ENCODE data around the gene CDH22.

The CDH22 gene

GRCh38 chr20:46311039-46311650 is 2.8 kb upstream of the CDH22 start:
- no peak overlapping the region for H3K27ac ChIP-seq (ENCODE audit: low read length, poor library complexity, severe bottlenecking)
- H3K36me3 ChIP-seq (ENCODE audit: control insufficient read depth in 1 of 2, insufficient read depth in 2 of 2, low read depth in 1 of 2, low read length in 2 of 2) = no peaks in the 10 kb centered on the region
- no peak overlapping the region for H2BK120ac ChIP-seq (ENCODE audit: low read depth, low read length)
- no peak overlapping the region for H2BK5ac ChIP-seq (ENCODE audit: low read depth, low read length, poor library complexity, severe bottlenecking)
- H3K27me3 ChIP-seq (ENCODE audit: control insufficient read depth in 1 of 2, insufficient read depth in 1 of 2, low read length in 2 of 2) = peaks cover 89 to 93% of the 10 kb centered on the region in 2 experiments
- no peak overlapping the region for H4K91ac ChIP-seq (ENCODE audit: low read length)
- no peak overlapping the region for H3K4ac ChIP-seq (ENCODE audit: low read depth in 1 of 2, low read length in 2 of 2)
- H2AK5ac ChIP-seq (ENCODE audit: low read length, severe bottlenecking) = no peak overlapping the region
- no peak overlapping the region for H2BK12ac ChIP-seq (ENCODE audit: low read length in 2 of 2)
- no peak for DNase-seq
- no peak overlapping the region for H4K8ac ChIP-seq (ENCODE audit: low read length)
- 41% methylated on average over 5 of the region's 5 CpGs for WGBS
- no peak overlapping the region for H2AFZ ChIP-seq (ENCODE audit: low read depth, low read length)
- peaks cover 19% of the 10 kb centered on the region for H3K4me1 ChIP-seq (ENCODE audit: control insufficient read depth, insufficient read depth, low read depth, low read length)
- H3K79me1 ChIP-seq (replicated peaks; ENCODE audit: low read length, poor library complexity, severe bottlenecking) = no peaks in the 10 kb centered on the region
- H3K4me2 ChIP-seq (ENCODE audit: low read length, poor library complexity, severe bottlenecking) = no peak overlapping the region
- H3K9me3 ChIP-seq (ENCODE audit: control insufficient read depth, low read length) = no peaks in the 10 kb centered on the region
- H3K4me3 ChIP-seq (ENCODE audit: insufficient read depth in 1 of 2, low read depth in 1 of 2, low read length in 2 of 2) = no peak overlapping the region
- H3K14ac ChIP-seq (ENCODE audit: low read length in 2 of 2) = no peak overlapping the region
- no peak overlapping the region for H3K9ac ChIP-seq (ENCODE audit: low read length)
- H2BK15ac ChIP-seq (ENCODE audit: low read depth, poor library complexity, severe bottlenecking) = no peak overlapping the region
- no peak overlapping the region for H3K23ac ChIP-seq (ENCODE audit: low read length in 2 of 2)
- H3K18ac ChIP-seq (ENCODE audit: low read depth in 1 of 2, low read length in 2 of 2) = no peak overlapping the region

- Histone ChIP-seq H2BK5ac (ENCODE audit: low read depth, low read length, poor library complexity, severe bottlenecking) (no peak overlapping the region), H2BK15ac (ENCODE audit: low read depth, poor library complexity, severe bottlenecking) (no peak overlapping the region), H3K14ac (ENCODE audit: low read length in 2 of 2) (no peak overlapping the region), H4K8ac (ENCODE audit: low read length) (no peak overlapping the region), H3K36me3 (ENCODE audit: control insufficient read depth in 1 of 2, insufficient read depth in 2 of 2, low read depth in 1 of 2, low read length in 2 of 2) (no peaks in the 10 kb centered on the region), H3K4ac (ENCODE audit: low read depth in 1 of 2, low read length in 2 of 2) (no peak overlapping the region), H3K79me1 (replicated peaks; ENCODE audit: low read length, poor library complexity, severe bottlenecking) (no peaks in the 10 kb centered on the region), H3K4me1 (ENCODE audit: control insufficient read depth, insufficient read depth, low read depth, low read length) (peaks cover 19% of the 10 kb centered on the region), H3K4me2 (ENCODE audit: low read length, poor library complexity, severe bottlenecking) (no peak overlapping the region), H4K91ac (ENCODE audit: low read length) (no peak overlapping the region), H3K27me3 (ENCODE audit: control insufficient read depth in 1 of 2, insufficient read depth in 1 of 2, low read length in 2 of 2) (peaks cover 90 to 93% of the 10 kb centered on the region in 2 experiments), H3K4me3 (ENCODE audit: insufficient read depth in 1 of 2, low read depth in 1 of 2, low read length in 2 of 2) (no peak overlapping the region), H3K27ac (ENCODE audit: low read length, poor library complexity, severe bottlenecking) (no peak overlapping the region), H2BK120ac (ENCODE audit: low read depth, low read length) (no peak overlapping the region), H3K9me3 (ENCODE audit: control insufficient read depth, low read length) (no peaks in the 10 kb centered on the region), H2AFZ (ENCODE audit: low read depth, low read length) (no peak overlapping the region), H2BK12ac (ENCODE audit: low read length in 2 of 2) (no peak overlapping the region), H3K9ac (ENCODE audit: low read length) (no peak overlapping the region), H2AK5ac (ENCODE audit: low read length, severe bottlenecking) (no peak overlapping the region), H3K23ac (ENCODE audit: low read length in 2 of 2) (no peak overlapping the region), H3K18ac (ENCODE audit: low read depth in 1 of 2, low read length in 2 of 2) (no peak overlapping the region)
- DNase-seq = no peak
- 23% methylated on average over 2 of the region's 2 CpGs for WGBS
Measured at GRCh38 chr20:46309945-46310344, 1.6 kb upstream of the CDH22 start.

- no peak overlapping the region for H3K14ac ChIP-seq (ENCODE audit: low read length in 2 of 2)
- no peaks in the 10 kb centered on the region for H3K36me3 ChIP-seq (ENCODE audit: control insufficient read depth in 1 of 2, insufficient read depth in 2 of 2, low read depth in 1 of 2, low read length in 2 of 2)
- H3K79me1 ChIP-seq (replicated peaks; ENCODE audit: low read length, poor library complexity, severe bottlenecking) = no peaks in the 10 kb centered on the region
- H2AFZ ChIP-seq (ENCODE audit: low read depth, low read length) = no peak overlapping the region
- H3K23ac ChIP-seq (ENCODE audit: low read length in 2 of 2) = peak overlapping the region in 1 of 2 experiments; percentile 5
- peaks cover 19% of the 10 kb centered on the region for H3K4me1 ChIP-seq (ENCODE audit: control insufficient read depth, insufficient read depth, low read depth, low read length)
- H2BK5ac ChIP-seq (ENCODE audit: low read depth, low read length, poor library complexity, severe bottlenecking) = no peak overlapping the region
- no peak overlapping the region for H4K8ac ChIP-seq (ENCODE audit: low read length)
- peak overlapping the region in 1 of 2 experiments; percentile 49 for H3K4me3 ChIP-seq (ENCODE audit: insufficient read depth in 1 of 2, low read depth in 1 of 2, low read length in 2 of 2)
- H3K9ac ChIP-seq (ENCODE audit: low read length) = no peak overlapping the region
- WGBS = under 1% methylated on average over 26 of the region's 35 CpGs
- H3K27me3 ChIP-seq (ENCODE audit: control insufficient read depth in 1 of 2, insufficient read depth in 1 of 2, low read length in 2 of 2) = peaks cover 88 to 93% of the 10 kb centered on the region in 2 experiments
- H2AK5ac ChIP-seq (ENCODE audit: low read length, severe bottlenecking) = no peak overlapping the region
- no peak overlapping the region for H2BK15ac ChIP-seq (ENCODE audit: low read depth, poor library complexity, severe bottlenecking)
- H3K18ac ChIP-seq (ENCODE audit: low read depth in 1 of 2, low read length in 2 of 2) = no peak overlapping the region
- no peak overlapping the region for H2BK12ac ChIP-seq (ENCODE audit: low read length in 2 of 2)
- no peaks in the 10 kb centered on the region for H3K9me3 ChIP-seq (ENCODE audit: control insufficient read depth, low read length)
- no peak overlapping the region for H3K27ac ChIP-seq (ENCODE audit: low read length, poor library complexity, severe bottlenecking)
- H2BK120ac ChIP-seq (ENCODE audit: low read depth, low read length) = no peak overlapping the region
- no peak overlapping the region for H4K91ac ChIP-seq (ENCODE audit: low read length)
- peak overlapping the region; percentile 90 for H3K4me2 ChIP-seq (ENCODE audit: low read length, poor library complexity, severe bottlenecking)
- no peak for DNase-seq
- no peak overlapping the region for H3K4ac ChIP-seq (ENCODE audit: low read depth in 1 of 2, low read length in 2 of 2)
Measured at GRCh38 chr20:46307999-46308257, 370 bp downstream of the CDH22 start.

GRCh38 chr20:46307139-46307998 is 929 bp downstream of the CDH22 start:
- Histone ChIP-seq H3K9ac (ENCODE audit: low read length) (no peak overlapping the region), H2AK5ac (ENCODE audit: low read length, severe bottlenecking) (no peak overlapping the region), H2AFZ (ENCODE audit: low read depth, low read length) (no peak overlapping the region), H2BK5ac (ENCODE audit: low read depth, low read length, poor library complexity, severe bottlenecking) (no peak overlapping the region), H3K79me1 (replicated peaks; ENCODE audit: low read length, poor library complexity, severe bottlenecking) (no peaks in the 10 kb centered on the region), H3K36me3 (ENCODE audit: control insufficient read depth in 1 of 2, insufficient read depth in 2 of 2, low read depth in 1 of 2, low read length in 2 of 2) (no peaks in the 10 kb centered on the region), H2BK15ac (ENCODE audit: low read depth, poor library complexity, severe bottlenecking) (no peak overlapping the region), H3K4me1 (ENCODE audit: control insufficient read depth, insufficient read depth, low read depth, low read length) (peaks cover 16% of the 10 kb centered on the region), H3K4me3 (ENCODE audit: insufficient read depth in 1 of 2, low read depth in 1 of 2, low read length in 2 of 2) (peak overlapping the region in 1 of 2 experiments; percentile 7), H3K4ac (ENCODE audit: low read depth in 1 of 2, low read length in 2 of 2) (no peak overlapping the region), H2BK120ac (ENCODE audit: low read depth, low read length) (no peak overlapping the region), H3K27ac (ENCODE audit: low read length, poor library complexity, severe bottlenecking) (no peak overlapping the region), H3K27me3 (ENCODE audit: control insufficient read depth in 1 of 2, insufficient read depth in 1 of 2, low read length in 2 of 2) (peaks cover 88 to 93% of the 10 kb centered on the region in 2 experiments), H3K18ac (ENCODE audit: low read depth in 1 of 2, low read length in 2 of 2) (no peak overlapping the region), H3K23ac (ENCODE audit: low read length in 2 of 2) (peak overlapping the region in 1 of 2 experiments; percentile 5), H3K14ac (ENCODE audit: low read length in 2 of 2) (no peak overlapping the region), H3K4me2 (ENCODE audit: low read length, poor library complexity, severe bottlenecking) (peak overlapping the region; percentile 90), H3K9me3 (ENCODE audit: control insufficient read depth, low read length) (no peaks in the 10 kb centered on the region), H4K8ac (ENCODE audit: low read length) (no peak overlapping the region), H2BK12ac (ENCODE audit: low read length in 2 of 2) (no peak overlapping the region), H4K91ac (ENCODE audit: low read length) (no peak overlapping the region)
- WGBS = 2% methylated on average over 44 of the region's 90 CpGs
- DNase-seq = peak; percentile 37
